K562 (cell line): Measurements from ENCODE around the gene ABL1. TPM values are rescaled to one million over a fixed set of nuclear protein-coding genes. Genes with fewer than 3 reads are reported as not detected.

Experiments
- ATAC-seq: fragments of 200-7000 bp; cut with Tn5 transposase; 3 replicates; pipeline ENCODE4 v1.9.1; 2020; ENCODE audit warnings: moderate library complexity
- BruUV-seq: library from RNA; stranded (reverse); fragments of 400-500 nt; replicated peaks from 2 replicates; lab custom pipeline; 2021; lab: Mats Ljungman, UMichigan
- CTCF ChIA-PET: fragments of 300-600 bp; formaldehyde crosslinking; extraction: SDS; loops from one replicate; lab custom pipeline; 2021; ENCODE audit warnings: low intra/inter-chr PET ratio; lab: Yijun Ruan, JAX
- POLR2A ChIA-PET: fragments of 300-600, 350-650 bp; sonication (Branson Sonifier 250); formaldehyde crosslinking; extraction: SDS; loops from one replicate; lab custom pipeline; 2021; ENCODE audit warnings: antibody characterized with exemption, inconsistent platforms; lab: Yijun Ruan, JAX
- DNase-seq, 4 experiments: peaks; one replicate each; pipeline versions ENCODE4 v3.0.0 to v3.0.0-alpha.2; 2011 to 2018; ENCODE audit warnings: low spot score in 3 of 4, mixed read lengths in 3 of 4; ENCODE audit errors: extremely low read depth in 1 of 4
- FAIRE-seq: peaks from 2 replicates; lab custom pipeline; 2011; peaks lifted over from hg19 to GRCh38; lab: Jason Lieb, UNC
- H2AFZ ChIP-seq: 2 replicates; pipeline ENCODE4 v1.6.0; 2011; ENCODE audit warnings: low read depth, low read length, control low read depth, inconsistent platforms
- H3K27ac ChIP-seq: fragments of 200-600 bp; 3 replicates; pipeline ENCODE4 v1.8.0; 2011; ENCODE audit warnings: low read depth, mild to moderate bottlenecking, control low read depth, inconsistent platforms, low read length, moderate library complexity, mixed read lengths; ENCODE audit errors: extremely low read depth
- H3K27me3 ChIP-seq, 2 experiments: fragments of 300-600 bp in 1 of 2; 2 replicates in 1 of 2; 3 replicates in 1 of 2; pipeline versions ENCODE4 v1.6.0 to v1.8.0; 2011; ENCODE audit warnings: inconsistent platforms in 2 of 2, low read length in 2 of 2, mild to moderate bottlenecking in 1 of 2, mixed read lengths in 1 of 2, moderate library complexity in 1 of 2; ENCODE audit not compliant: control insufficient read depth in 2 of 2, insufficient read depth in 2 of 2
- H3K36me3 ChIP-seq: fragments of 300-600 bp; 3 replicates; pipeline ENCODE4 v1.8.0; 2011; ENCODE audit warnings: mild to moderate bottlenecking, low read length, inconsistent platforms; ENCODE audit not compliant: control insufficient read depth, insufficient read depth
- H3K4me1 ChIP-seq, 2 experiments: fragments of 200-600 bp in 1 of 2; replicated peaks in 1 of 2; 2 replicates in 1 of 2; 3 replicates in 1 of 2; pipeline versions ENCODE4 v1.5.1 to v1.8.0; 2011; ENCODE audit warnings: inconsistent platforms in 2 of 2, low read length in 2 of 2, mild to moderate bottlenecking in 1 of 2, mixed read lengths in 1 of 2, moderate library complexity in 1 of 2; ENCODE audit not compliant: control insufficient read depth in 2 of 2, insufficient read depth in 2 of 2
- H3K4me2 ChIP-seq: 2 replicates; pipeline ENCODE4 v1.6.1; 2011; ENCODE audit warnings: low read length, control low read depth, inconsistent platforms, mixed read lengths; ENCODE audit not compliant: insufficient read depth
- H3K4me3 ChIP-seq: fragments of 200-600 bp; sonication (generic), shearing (Covaris generic); 2 replicates; pipeline ENCODE4 v1.5.1; 2016; ENCODE audit warnings: control low read depth, inconsistent platforms
- H3K79me2 ChIP-seq: fragments of 200-600 bp; 3 replicates; pipeline ENCODE4 v1.8.0; 2011; ENCODE audit warnings: low read length, inconsistent platforms; ENCODE audit not compliant: control insufficient read depth, insufficient read depth
- H3K9ac ChIP-seq, 2 experiments: 2 replicates each; pipeline versions ENCODE4 v1.6.0 to v1.6.1; 2011; ENCODE audit warnings: low read depth in 2 of 2, low read length in 2 of 2, control low read depth in 1 of 2, inconsistent platforms in 1 of 2, mild to moderate bottlenecking in 1 of 2, mixed read lengths in 1 of 2; ENCODE audit not compliant: insufficient read depth in 1 of 2
- H3K9me1 ChIP-seq: one replicate; pipeline ENCODE4 v1.6.0; 2011; ENCODE audit warnings: inconsistent platforms, mild to moderate bottlenecking, low read length, moderate library complexity; ENCODE audit not compliant: control insufficient read depth, insufficient read depth
- H3K9me3 ChIP-seq: replicated peaks from 2 replicates; pipeline ENCODE4 v1.5.1; 2011; ENCODE audit warnings: low read depth, low read length, inconsistent platforms; ENCODE audit not compliant: control insufficient read depth, insufficient read depth
- H4K20me1 ChIP-seq: replicated peaks from 2 replicates; pipeline ENCODE4 v1.6.1; 2011; ENCODE audit warnings: low read length, inconsistent platforms, mixed read lengths; ENCODE audit not compliant: control insufficient read depth, insufficient read depth
- ATF3 ChIP-seq, 2 experiments: fragments of 450-650 bp in 1 of 2; sonication (generic) in 1 of 2; formaldehyde crosslinking in 1 of 2; IDR thresholded peaks in 1 of 2; conservative IDR thresholded peaks in 1 of 2; 2 replicates each; pipeline versions ENCODE4 v1.6.1 to v1.8.1; 2016 to 2023; ENCODE audit warnings: mild to moderate bottlenecking in 2 of 2, moderate library complexity in 2 of 2, inconsistent platforms in 1 of 2, missing genetic modification reagents in 1 of 2
- MEF2A ChIP-seq: IDR thresholded peaks from 2 replicates; pipeline ENCODE4 v1.6.1; 2011; ENCODE audit warnings: low read depth, mild to moderate bottlenecking, low read length, moderate library complexity; ENCODE audit not compliant: control insufficient read depth
- NFIX ChIP-seq: fragments of 250-450 bp; sonication (Bioruptor Pico); IDR thresholded peaks from 2 replicates; pipeline ENCODE4 v1.4.0; 2020; ENCODE audit warnings: low read depth, mild to moderate bottlenecking, moderate library complexity
- SMARCA4 ChIP-seq: fragments of 450-650 bp; IDR thresholded peaks from 2 replicates; pipeline ENCODE4 v1.6.1; 2016
- TFAM ChIP-seq: fragments of 250-450 bp; sonication (Bioruptor Pico); conservative IDR thresholded peaks from 2 replicates; pipeline ENCODE4 v1.5.0; 2021; ENCODE audit warnings: mild to moderate bottlenecking, moderate library complexity
- WGBS: fragments of 100-300 bp; shearing (Covaris generic); methylation state at CpG from one replicate; pipeline ENCODE4 v1.1.6; 2016; ENCODE audit warnings: low coverage, mixed read lengths; ENCODE audit not compliant: insufficient coverage; ENCODE audit errors: missing lambda C conversion rate; 5-methylcytosine and 5-hydroxymethylcytosine counted together
- in situ Hi-C: fragments of 300-500 bp; cut with MboI; formaldehyde crosslinking; loops from 4 replicates; pipeline ENCODE4 v1.15.0; 2018; ENCODE audit warnings: inconsistent platforms, mixed read lengths
- intact Hi-C: fragments of 100-400 bp; cut with micrococcal nuclease; formaldehyde crosslinking; loops from 2 replicates; pipeline ENCODE4 v1.14.2; 2022
- polyA plus RNA-seq, 8 experiments: library from polyadenylated mRNA; depleted of rRNA in 4 of 8; stranded (reverse) in 5 of 8; unstranded in 3 of 8; fragments of >200 nt; fragmentation: Nextera tagmentation in 2 of 8; fragmentation: Illumina TruSeq in 1 of 8; extraction: Ambion mirVana in 2 of 8; extraction: Trizol in 1 of 8; gene quantifications; 2 replicates each; pipeline versions ENCODE4 v1.2.1 to v1.2.3, GENCODE V29; 2011 to 2014; ENCODE audit warnings: inconsistent platforms in 1 of 8, missing spikeins in 1 of 8
- total RNA-seq, 7 experiments: library from RNA; depleted of rRNA in 6 of 7; stranded (reverse); fragments of >200 nt in 6 of 7; fragmentation: Illumina TruSeq in 2 of 7; extraction: Trizol in 2 of 7; gene quantifications; 2 replicates each; pipeline versions ENCODE4 v1.2.1 to v1.2.3, GENCODE V29; 2011 to 2021; ENCODE audit warnings: low replicate concordance in 1 of 7

The ABL1 gene
- total and polyA plus RNA-seq, 9 of the 15 experiments (the other 6 are each of a cell fraction or from before 2014, with no cell fraction given): 1.5 to 130 (median 37.8) TPM

- Histone ChIP-seq H3K27ac (no peak overlapping the region), H4K20me1 (peaks cover 22% of the 10 kb centered on the region), H3K9me1 (peaks cover 12% of the 10 kb centered on the region), H3K9me3 (no peaks in the 10 kb centered on the region), H3K9ac (no peak overlapping the region), H3K4me2 (no peak overlapping the region), H3K27me3 (no peaks in the 10 kb centered on the region), H2AFZ (no peak overlapping the region), H3K4me3 (no peak overlapping the region), H3K4me1 (peaks cover 26 to 29% of the 10 kb centered on the region in 2 experiments), H3K36me3 (no peaks in the 10 kb centered on the region), H3K79me2 (no peaks in the 10 kb centered on the region)
- in situ Hi-C loops (no loop called here), intact Hi-C loops (no loop called here)
- 84% methylated on average over 4 of the region's 4 CpGs for WGBS
- TF ChIP-seq SMARCA4 (no peak), MEF2A (no peak), ATF3 (IDR thresholded peaks at IDR 0.05) (no peak), ATF3 (CRISPR knock-in tag; conservative IDR thresholded peaks at IDR 0.05) (0 out of 2 replicates have a peak, but pooled peaks have one; percentile 23), TFAM (CRISPR knock-in tag) (no peak), NFIX (CRISPR knock-in tag) (no peak)
- DNase-seq (peak in 1 of 4 experiments; percentile 37), ATAC-seq (no peak), FAIRE-seq (no peak)
- CTCF ChIA-PET: interaction anchor here (1.2 kb wide), 1 partner anchor 15 kb away, joined by 4 read pairs; no protein-coding TSS in a partner anchor
- POLR2A ChIA-PET: interaction anchor here (0.7 to 11.7 kb wide), 11 partner anchors 9 to 58 kb away, joined by 3 to 160 read pairs (median 10); partner anchors contain the start of gene ABL1
- BruUV-seq: no TSS peak
Measured at GRCh38 chr9:130842545-130842944, 7.5 kb downstream of the ABL1 start.
